MM.1S (cell line): ENCODE measurements around the gene MYD88.

Source experiments
- DNase-seq: peaks from one replicate; pipeline ENCODE4 v3.0.0-alpha.2; 2015
- H2AFZ ChIP-seq: fragments of 300-600 bp; sonication (generic); 2 replicates; pipeline ENCODE4 v1.6.0; 2016; ENCODE audit warnings: antibody characterized with exemption, low read length
- H3F3A ChIP-seq: fragments of 300-600 bp; sonication (generic); 2 replicates; pipeline ENCODE4 v1.6.1; 2016; ENCODE audit warnings: mild to moderate bottlenecking, antibody characterized with exemption, low read length, moderate library complexity, mixed read lengths; ENCODE audit not compliant: insufficient read depth
- H3K27ac ChIP-seq: fragments of 300-600 bp; sonication (generic); 2 replicates; pipeline ENCODE4 v1.5.1; 2016; ENCODE audit warnings: mild to moderate bottlenecking, low read length
- H3K27me3 ChIP-seq: fragments of 300-600 bp; sonication (generic); replicated peaks from 2 replicates; pipeline ENCODE4 v1.6.0; 2016; ENCODE audit warnings: low read length; ENCODE audit not compliant: insufficient read depth
- H3K36me3 ChIP-seq: fragments of 300-600 bp; sonication (generic); replicated peaks from 2 replicates; pipeline ENCODE4 v1.6.1; 2016; ENCODE audit warnings: mild to moderate bottlenecking, low read length, mixed read lengths; ENCODE audit not compliant: insufficient read depth
- H3K4me1 ChIP-seq: fragments of 300-600 bp; sonication (generic); 2 replicates; pipeline ENCODE4 v1.6.1; 2016; ENCODE audit warnings: low read length, mixed read lengths
- H3K4me2 ChIP-seq: fragments of 300-600 bp; sonication (generic); 2 replicates; pipeline ENCODE4 v1.6.0; 2016; ENCODE audit warnings: low read depth, low read length
- H3K4me3 ChIP-seq: fragments of 300-600 bp; sonication (generic); 2 replicates; pipeline ENCODE4 v1.5.1; 2016; ENCODE audit warnings: low read length, mixed read lengths
- H3K79me2 ChIP-seq: fragments of 300-600 bp; sonication (generic); 2 replicates; pipeline ENCODE4 v1.6.1; 2016; ENCODE audit warnings: mixed run types, low read length, mixed read lengths
- H3K9ac ChIP-seq: fragments of 300-600 bp; sonication (generic); 2 replicates; pipeline ENCODE4 v1.6.1; 2016; ENCODE audit warnings: low read length, mixed read lengths
- H3K9me2 ChIP-seq: fragments of 300-600 bp; sonication (generic); replicated peaks from 2 replicates; pipeline ENCODE4 v1.6.1; 2016; ENCODE audit warnings: mild to moderate bottlenecking, low read length, mixed read lengths; ENCODE audit not compliant: insufficient read depth
- H3K9me3 ChIP-seq: fragments of 300-600 bp; sonication (generic); replicated peaks from 2 replicates; pipeline ENCODE4 v1.6.1; 2016; ENCODE audit warnings: mild to moderate bottlenecking, low read length, mixed read lengths; ENCODE audit not compliant: insufficient read depth
- H4K20me1 ChIP-seq: fragments of 300-600 bp; sonication (generic); 2 replicates; pipeline ENCODE4 v1.6.1; 2016; ENCODE audit warnings: mild to moderate bottlenecking, low read length, moderate library complexity, mixed read lengths; ENCODE audit not compliant: insufficient read depth
- EZH2 ChIP-seq: fragments of 300-600 bp; sonication (generic); optimal IDR thresholded peaks from 2 replicates; pipeline ENCODE3; 2017; ENCODE audit warnings: low read depth, mild to moderate bottlenecking, antibody characterized with exemption, low read length, mixed read lengths
- EZH2phosphoT487 ChIP-seq: fragments of 300-600 bp; sonication (generic); IDR thresholded peaks from 2 replicates; pipeline ENCODE4 v1.6.1; 2018; ENCODE audit warnings: antibody characterized with exemption, low read length
- TF ChIP-seq, protein P1 (sequence below): fragments of 300-600 bp; sonication (generic); IDR thresholded peaks from 2 replicates; pipeline ENCODE4 v1.5.1; 2016; ENCODE audit warnings: antibody characterized with exemption, low read length, mixed read lengths

MYD88 gene

DNA sequence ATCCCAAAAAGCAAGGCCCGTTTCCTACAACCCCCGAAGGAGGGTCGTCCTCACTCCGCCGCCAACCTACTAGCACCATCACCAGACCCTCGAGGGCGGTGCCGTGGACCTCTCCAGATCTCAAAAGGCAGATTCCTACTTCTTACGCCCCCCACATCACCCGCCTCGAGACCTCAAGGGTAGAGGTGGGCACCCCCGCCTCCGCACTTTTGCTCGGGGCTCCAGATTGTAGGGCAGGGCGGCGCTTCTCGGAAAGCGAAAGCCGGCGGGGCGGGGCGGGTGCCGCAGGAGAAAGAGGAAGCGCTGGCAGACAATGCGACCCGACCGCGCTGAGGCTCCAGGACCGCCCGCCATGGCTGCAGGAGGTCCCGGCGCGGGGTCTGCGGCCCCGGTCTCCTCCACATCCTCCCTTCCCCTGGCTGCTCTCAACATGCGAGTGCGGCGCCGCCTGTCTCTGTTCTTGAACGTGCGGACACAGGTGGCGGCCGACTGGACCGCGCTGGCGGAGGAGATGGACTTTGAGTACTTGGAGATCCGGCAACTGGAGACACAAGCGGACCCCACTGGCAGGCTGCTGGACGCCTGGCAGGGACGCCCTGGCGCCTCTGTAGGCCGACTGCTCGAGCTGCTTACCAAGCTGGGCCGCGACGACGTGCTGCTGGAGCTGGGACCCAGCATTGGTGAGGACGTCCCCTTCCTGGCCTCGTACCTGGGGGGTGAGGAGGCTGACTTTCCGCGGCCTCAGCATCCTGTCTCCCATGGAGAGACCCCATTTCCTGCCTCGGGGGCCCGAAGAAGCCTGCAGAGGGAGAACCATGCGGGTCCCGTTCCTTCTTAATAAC lies at the start of gene MYD88:
MYD88 (plus strand) TSS at position 313 of the 842 bp plus-strand sequence; CDS start at position 353, 40 bp downstream.
- TF ChIP-seq, protein P1, sequence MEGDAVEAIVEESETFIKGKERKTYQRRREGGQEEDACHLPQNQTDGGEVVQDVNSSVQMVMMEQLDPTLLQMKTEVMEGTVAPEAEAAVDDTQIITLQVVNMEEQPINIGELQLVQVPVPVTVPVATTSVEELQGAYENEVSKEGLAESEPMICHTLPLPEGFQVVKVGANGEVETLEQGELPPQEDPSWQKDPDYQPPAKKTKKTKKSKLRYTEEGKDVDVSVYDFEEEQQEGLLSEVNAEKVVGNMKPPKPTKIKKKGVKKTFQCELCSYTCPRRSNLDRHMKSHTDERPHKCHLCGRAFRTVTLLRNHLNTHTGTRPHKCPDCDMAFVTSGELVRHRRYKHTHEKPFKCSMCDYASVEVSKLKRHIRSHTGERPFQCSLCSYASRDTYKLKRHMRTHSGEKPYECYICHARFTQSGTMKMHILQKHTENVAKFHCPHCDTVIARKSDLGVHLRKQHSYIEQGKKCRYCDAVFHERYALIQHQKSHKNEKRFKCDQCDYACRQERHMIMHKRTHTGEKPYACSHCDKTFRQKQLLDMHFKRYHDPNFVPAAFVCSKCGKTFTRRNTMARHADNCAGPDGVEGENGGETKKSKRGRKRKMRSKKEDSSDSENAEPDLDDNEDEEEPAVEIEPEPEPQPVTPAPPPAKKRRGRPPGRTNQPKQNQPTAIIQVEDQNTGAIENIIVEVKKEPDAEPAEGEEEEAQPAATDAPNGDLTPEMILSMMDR, result no peak; the same call in 1 of the 2 replicates
- TF ChIP-seq EZH2phosphoT487 (no peak), EZH2 (no peak)
- Histone ChIP-seq H4K20me1 (no peaks in the 10 kb centered on the region), H3F3A (no peaks in the 10 kb centered on the region), H3K4me1 (peaks cover 6% of the 10 kb centered on the region; the same call in 1 of the 2 replicates), H3K4me2 (peak within 1 kb of the TSS; percentile 96), H3K27me3 (no peaks in the 10 kb centered on the region), H3K27ac (peak within 1 kb of the TSS; percentile 12; the same call in 1 of the 2 replicates), H3K9me3 (no peaks in the 10 kb centered on the region), H3K79me2 (peaks cover 28% of the 10 kb centered on the region), H3K36me3 (no peaks in the 10 kb centered on the region), H3K9ac (peak within 1 kb of the TSS; percentile 51; the same call in 1 of the 2 replicates), H2AFZ (peak within 1 kb of the TSS; percentile 75), H3K4me3 (peak within 1 kb of the TSS; percentile 66), H3K9me2 (no peaks in the 10 kb centered on the region)
- peak; percentile 81 for DNase-seq

DNA sequence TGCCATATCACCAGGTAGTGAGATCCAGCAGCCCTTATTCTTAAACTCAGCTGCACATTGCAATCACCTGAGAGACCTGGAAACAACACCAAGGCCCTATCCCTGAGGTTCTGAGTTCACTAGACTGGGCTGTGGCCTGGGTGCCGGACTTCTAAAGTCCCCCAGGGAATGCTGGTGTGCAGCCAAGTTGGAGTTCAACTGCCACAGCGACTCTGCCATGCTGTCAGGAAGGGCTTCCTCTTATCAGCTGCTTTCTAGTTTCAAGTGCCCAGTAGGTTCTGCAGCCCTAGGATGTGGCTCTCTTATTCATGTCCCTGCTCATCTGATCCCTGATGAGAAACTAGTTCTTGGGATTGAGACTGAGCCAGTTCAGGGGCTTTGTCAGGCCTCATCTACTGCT lies 49.3 kb upstream of the MYD88 start:
- H3K79me2 ChIP-seq, result no peaks in the 10 kb centered on the region
- H3K27ac ChIP-seq, result no peak overlapping the region
- H2AFZ ChIP-seq, result no peak overlapping the region
- no peaks in the 10 kb centered on the region for H3K36me3 ChIP-seq
- H3K9ac ChIP-seq, result no peak overlapping the region
- H3K4me2 ChIP-seq, result no peak overlapping the region
- no peaks in the 10 kb centered on the region for H4K20me1 ChIP-seq
- TF ChIP-seq EZH2 (no peak), EZH2phosphoT487 (no peak)
- TF ChIP-seq, protein P1, result no peak
- no peaks in the 10 kb centered on the region for H3K9me3 ChIP-seq
- H3K4me3 ChIP-seq, result no peak overlapping the region
- DNase-seq, result no peak
- H3F3A ChIP-seq, result no peaks in the 10 kb centered on the region
- no peaks in the 10 kb centered on the region for H3K27me3 ChIP-seq
- H3K4me1 ChIP-seq, result no peaks in the 10 kb centered on the region
- no peaks in the 10 kb centered on the region for H3K9me2 ChIP-seq

DNA sequence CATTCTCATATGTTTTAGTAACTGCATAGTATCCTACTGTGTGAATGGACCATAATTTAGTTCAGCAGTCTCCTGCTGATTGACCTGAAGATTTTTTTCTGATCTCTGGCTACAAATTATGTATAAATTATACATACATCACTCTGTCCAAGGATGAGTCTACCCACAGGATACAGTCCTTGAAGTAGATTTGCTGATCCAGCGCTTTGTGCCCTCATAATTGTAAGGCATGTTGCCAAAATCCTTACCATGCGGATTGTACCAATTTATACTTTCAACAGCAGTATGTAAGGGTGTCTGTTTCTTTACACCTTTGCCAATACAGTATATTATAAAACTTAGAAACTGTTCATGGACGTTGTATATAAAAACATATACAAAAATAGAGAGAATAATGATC lies 48.0 kb upstream of the MYD88 start:
- Histone ChIP-seq H3K36me3 (no peaks in the 10 kb centered on the region), H3F3A (no peaks in the 10 kb centered on the region), H3K4me3 (no peak overlapping the region), H3K27me3 (no peaks in the 10 kb centered on the region), H3K27ac (no peak overlapping the region), H3K4me1 (no peaks in the 10 kb centered on the region), H3K9ac (no peak overlapping the region), H3K9me2 (no peaks in the 10 kb centered on the region), H3K79me2 (no peaks in the 10 kb centered on the region), H3K9me3 (no peaks in the 10 kb centered on the region), H4K20me1 (no peaks in the 10 kb centered on the region), H2AFZ (no peak overlapping the region), H3K4me2 (no peak overlapping the region)
- TF ChIP-seq, protein P1, result no peak
- TF ChIP-seq EZH2, result no peak
- TF ChIP-seq EZH2phosphoT487, result no peak
- no peak for DNase-seq
